ENCODE data around the gene TMEFF2. TPM values are rescaled to one million over a fixed set of nuclear protein-coding genes. Genes with fewer than 3 reads are reported as not detected.

The TMEFF2 gene
- total RNA-seq, 2 experiments from 2014 or later, result not detected

GRCh38 chr2:192059266-192059665, 135.5 kb downstream of the TMEFF2 start:
- Histone ChIP-seq H2AFZ (ENCODE audit: low read length) (no peak overlapping the region), H3K79me2 (ENCODE audit: insufficient read depth, low read depth, low read length) (no peaks in the 10 kb centered on the region), H4K20me1 (ENCODE audit: insufficient read depth, low read length) (no peaks in the 10 kb centered on the region), H3K9me3 (ENCODE audit: low read length) (no peaks in the 10 kb centered on the region), H3K4me1 (ENCODE audit: insufficient read depth, low read length, poor library complexity, severe bottlenecking) (no peaks in the 10 kb centered on the region), H3K27ac (ENCODE audit: low read depth, low read length, poor library complexity, severe bottlenecking) (no peak overlapping the region), H3K4me3 (ENCODE audit: low read depth, low read length, poor library complexity, severe bottlenecking) (no peak overlapping the region), H3K9me2 (ENCODE audit: insufficient read depth, low read length) (no peaks in the 10 kb centered on the region), H3K36me3 (ENCODE audit: insufficient read depth, low read length) (no peaks in the 10 kb centered on the region), H3K4me2 (ENCODE audit: low read length) (no peak overlapping the region)
- ChIA-PET CTCF (ENCODE audit: unreplicated experiment) (no interaction called here), POLR2A (no interaction called here)
- intact Hi-C loops (cut with micrococcal nuclease; ENCODE audit: unreplicated experiment), result no loop called here
- no TSS peak for BruUV-seq (replicated peaks)
- no peak for DNase-seq (ENCODE audit: low spot score)
- TF ChIP-seq EZH2phosphoT487 (IDR thresholded peaks at IDR 0.05; ENCODE audit: borderline replicate concordance, low read depth, low read length) (no peak), CTCF (conservative IDR thresholded peaks at IDR 0.05; ENCODE audit: low read length) (no peak)

GRCh38 chr2:192053921-192054320, 140.8 kb downstream of the TMEFF2 start:
- Histone ChIP-seq H4K20me1 (ENCODE audit: insufficient read depth, low read length) (no peaks in the 10 kb centered on the region), H3K27ac (ENCODE audit: low read depth, low read length, poor library complexity, severe bottlenecking) (no peak overlapping the region), H3K79me2 (ENCODE audit: insufficient read depth, low read depth, low read length) (no peaks in the 10 kb centered on the region), H3K36me3 (ENCODE audit: insufficient read depth, low read length) (no peaks in the 10 kb centered on the region), H3K4me3 (ENCODE audit: low read depth, low read length, poor library complexity, severe bottlenecking) (no peak overlapping the region), H3K9me2 (ENCODE audit: insufficient read depth, low read length) (no peaks in the 10 kb centered on the region), H3K4me1 (ENCODE audit: insufficient read depth, low read length, poor library complexity, severe bottlenecking) (no peaks in the 10 kb centered on the region), H2AFZ (ENCODE audit: low read length) (no peak overlapping the region), H3K9me3 (ENCODE audit: low read length) (no peaks in the 10 kb centered on the region), H3K4me2 (ENCODE audit: low read length) (no peak overlapping the region)
- CTCF ChIA-PET (ENCODE audit: unreplicated experiment), result no interaction called here
- POLR2A ChIA-PET, result interaction anchor here (0.6 to 1.6 kb wide), 2 partner anchors 10 to 1078 kb away, joined by 3 to 4 read pairs; no protein-coding TSS in a partner anchor
- intact Hi-C loops (cut with micrococcal nuclease; ENCODE audit: unreplicated experiment), result no loop called here
- no peak for DNase-seq (ENCODE audit: low spot score)
- no peak for TF ChIP-seq EZH2phosphoT487 (IDR thresholded peaks at IDR 0.05; ENCODE audit: borderline replicate concordance, low read depth, low read length)
- TF ChIP-seq CTCF (conservative IDR thresholded peaks at IDR 0.05; ENCODE audit: low read length), result no peak
- BruUV-seq (replicated peaks), result no TSS peak

GRCh38 chr2:192051533-192051932, 143.2 kb downstream of the TMEFF2 start:
- POLR2A ChIA-PET, result interaction anchor here (1.4 kb wide), 2 partner anchors 12 to 14 kb away, joined by 3 to 5 read pairs; no protein-coding TSS in a partner anchor
- no peaks in the 10 kb centered on the region for H3K9me2 ChIP-seq (ENCODE audit: insufficient read depth, low read length)
- no peak for DNase-seq (ENCODE audit: low spot score)
- no peaks in the 10 kb centered on the region for H4K20me1 ChIP-seq (ENCODE audit: insufficient read depth, low read length)
- no peaks in the 10 kb centered on the region for H3K4me1 ChIP-seq (ENCODE audit: insufficient read depth, low read length, poor library complexity, severe bottlenecking)
- H3K4me2 ChIP-seq (ENCODE audit: low read length), result no peak overlapping the region
- no peaks in the 10 kb centered on the region for H3K79me2 ChIP-seq (ENCODE audit: insufficient read depth, low read depth, low read length)
- CTCF ChIA-PET (ENCODE audit: unreplicated experiment), result no interaction called here
- no peaks in the 10 kb centered on the region for H3K9me3 ChIP-seq (ENCODE audit: low read length)
- no peaks in the 10 kb centered on the region for H3K36me3 ChIP-seq (ENCODE audit: insufficient read depth, low read length)
- no peak overlapping the region for H3K27ac ChIP-seq (ENCODE audit: low read depth, low read length, poor library complexity, severe bottlenecking)
- H3K4me3 ChIP-seq (ENCODE audit: low read depth, low read length, poor library complexity, severe bottlenecking), result no peak overlapping the region
- intact Hi-C loops (cut with micrococcal nuclease; ENCODE audit: unreplicated experiment), result no loop called here
- no peak for TF ChIP-seq CTCF (conservative IDR thresholded peaks at IDR 0.05; ENCODE audit: low read length)
- no peak for TF ChIP-seq EZH2phosphoT487 (IDR thresholded peaks at IDR 0.05; ENCODE audit: borderline replicate concordance, low read depth, low read length)
- H2AFZ ChIP-seq (ENCODE audit: low read length), result no peak overlapping the region
- BruUV-seq (replicated peaks), result no TSS peak
